Measurements from ENCODE around the gene ITSN1. TPM values are rescaled to one million over a fixed set of nuclear protein-coding genes. Genes with fewer than 3 reads are reported as not detected.

ITSN1 gene
- total and polyA plus RNA-seq, 2 experiments from 2014 or later: 77.9 to 95.7 TPM

DNA sequence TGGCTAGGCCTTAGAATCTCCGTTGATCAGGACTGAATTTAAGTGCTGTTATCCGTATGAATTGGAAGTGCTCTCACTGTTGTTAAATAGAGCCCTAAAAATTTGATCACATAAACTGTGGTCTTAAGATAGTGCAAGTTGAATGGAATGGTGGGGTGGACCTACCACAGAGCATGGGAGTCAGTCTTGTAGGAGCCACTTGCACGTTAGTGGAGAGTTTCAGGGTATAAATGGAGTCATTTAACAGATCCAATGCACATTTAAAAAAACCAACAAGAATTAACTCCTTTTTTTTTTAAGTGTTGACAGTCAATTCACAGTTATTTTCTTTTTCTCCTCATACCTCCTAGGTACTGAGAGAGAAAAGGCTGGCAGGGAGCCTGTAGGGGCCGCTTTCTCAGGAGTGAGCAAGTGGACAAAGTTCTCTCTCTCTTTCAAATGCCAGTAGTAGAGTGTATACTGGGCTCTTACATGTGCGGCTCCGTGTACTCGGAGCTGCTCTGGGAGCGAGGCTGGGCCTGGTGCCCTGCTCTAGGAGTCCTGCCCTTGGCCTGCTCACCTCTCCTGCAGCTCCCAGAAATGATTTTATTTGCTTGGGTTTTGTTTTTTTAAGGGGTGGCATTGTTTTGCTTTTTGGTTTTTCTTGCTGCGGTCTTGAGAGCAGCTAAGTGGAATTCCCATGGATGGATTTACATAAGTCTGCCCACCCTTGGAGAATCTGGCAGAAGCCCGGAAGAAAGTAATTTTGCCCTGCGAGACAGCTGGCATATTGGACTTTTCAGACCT lies 182.0 kb downstream of the ITSN1 start (continued):
- TF ChIP-seq, protein P1, sequence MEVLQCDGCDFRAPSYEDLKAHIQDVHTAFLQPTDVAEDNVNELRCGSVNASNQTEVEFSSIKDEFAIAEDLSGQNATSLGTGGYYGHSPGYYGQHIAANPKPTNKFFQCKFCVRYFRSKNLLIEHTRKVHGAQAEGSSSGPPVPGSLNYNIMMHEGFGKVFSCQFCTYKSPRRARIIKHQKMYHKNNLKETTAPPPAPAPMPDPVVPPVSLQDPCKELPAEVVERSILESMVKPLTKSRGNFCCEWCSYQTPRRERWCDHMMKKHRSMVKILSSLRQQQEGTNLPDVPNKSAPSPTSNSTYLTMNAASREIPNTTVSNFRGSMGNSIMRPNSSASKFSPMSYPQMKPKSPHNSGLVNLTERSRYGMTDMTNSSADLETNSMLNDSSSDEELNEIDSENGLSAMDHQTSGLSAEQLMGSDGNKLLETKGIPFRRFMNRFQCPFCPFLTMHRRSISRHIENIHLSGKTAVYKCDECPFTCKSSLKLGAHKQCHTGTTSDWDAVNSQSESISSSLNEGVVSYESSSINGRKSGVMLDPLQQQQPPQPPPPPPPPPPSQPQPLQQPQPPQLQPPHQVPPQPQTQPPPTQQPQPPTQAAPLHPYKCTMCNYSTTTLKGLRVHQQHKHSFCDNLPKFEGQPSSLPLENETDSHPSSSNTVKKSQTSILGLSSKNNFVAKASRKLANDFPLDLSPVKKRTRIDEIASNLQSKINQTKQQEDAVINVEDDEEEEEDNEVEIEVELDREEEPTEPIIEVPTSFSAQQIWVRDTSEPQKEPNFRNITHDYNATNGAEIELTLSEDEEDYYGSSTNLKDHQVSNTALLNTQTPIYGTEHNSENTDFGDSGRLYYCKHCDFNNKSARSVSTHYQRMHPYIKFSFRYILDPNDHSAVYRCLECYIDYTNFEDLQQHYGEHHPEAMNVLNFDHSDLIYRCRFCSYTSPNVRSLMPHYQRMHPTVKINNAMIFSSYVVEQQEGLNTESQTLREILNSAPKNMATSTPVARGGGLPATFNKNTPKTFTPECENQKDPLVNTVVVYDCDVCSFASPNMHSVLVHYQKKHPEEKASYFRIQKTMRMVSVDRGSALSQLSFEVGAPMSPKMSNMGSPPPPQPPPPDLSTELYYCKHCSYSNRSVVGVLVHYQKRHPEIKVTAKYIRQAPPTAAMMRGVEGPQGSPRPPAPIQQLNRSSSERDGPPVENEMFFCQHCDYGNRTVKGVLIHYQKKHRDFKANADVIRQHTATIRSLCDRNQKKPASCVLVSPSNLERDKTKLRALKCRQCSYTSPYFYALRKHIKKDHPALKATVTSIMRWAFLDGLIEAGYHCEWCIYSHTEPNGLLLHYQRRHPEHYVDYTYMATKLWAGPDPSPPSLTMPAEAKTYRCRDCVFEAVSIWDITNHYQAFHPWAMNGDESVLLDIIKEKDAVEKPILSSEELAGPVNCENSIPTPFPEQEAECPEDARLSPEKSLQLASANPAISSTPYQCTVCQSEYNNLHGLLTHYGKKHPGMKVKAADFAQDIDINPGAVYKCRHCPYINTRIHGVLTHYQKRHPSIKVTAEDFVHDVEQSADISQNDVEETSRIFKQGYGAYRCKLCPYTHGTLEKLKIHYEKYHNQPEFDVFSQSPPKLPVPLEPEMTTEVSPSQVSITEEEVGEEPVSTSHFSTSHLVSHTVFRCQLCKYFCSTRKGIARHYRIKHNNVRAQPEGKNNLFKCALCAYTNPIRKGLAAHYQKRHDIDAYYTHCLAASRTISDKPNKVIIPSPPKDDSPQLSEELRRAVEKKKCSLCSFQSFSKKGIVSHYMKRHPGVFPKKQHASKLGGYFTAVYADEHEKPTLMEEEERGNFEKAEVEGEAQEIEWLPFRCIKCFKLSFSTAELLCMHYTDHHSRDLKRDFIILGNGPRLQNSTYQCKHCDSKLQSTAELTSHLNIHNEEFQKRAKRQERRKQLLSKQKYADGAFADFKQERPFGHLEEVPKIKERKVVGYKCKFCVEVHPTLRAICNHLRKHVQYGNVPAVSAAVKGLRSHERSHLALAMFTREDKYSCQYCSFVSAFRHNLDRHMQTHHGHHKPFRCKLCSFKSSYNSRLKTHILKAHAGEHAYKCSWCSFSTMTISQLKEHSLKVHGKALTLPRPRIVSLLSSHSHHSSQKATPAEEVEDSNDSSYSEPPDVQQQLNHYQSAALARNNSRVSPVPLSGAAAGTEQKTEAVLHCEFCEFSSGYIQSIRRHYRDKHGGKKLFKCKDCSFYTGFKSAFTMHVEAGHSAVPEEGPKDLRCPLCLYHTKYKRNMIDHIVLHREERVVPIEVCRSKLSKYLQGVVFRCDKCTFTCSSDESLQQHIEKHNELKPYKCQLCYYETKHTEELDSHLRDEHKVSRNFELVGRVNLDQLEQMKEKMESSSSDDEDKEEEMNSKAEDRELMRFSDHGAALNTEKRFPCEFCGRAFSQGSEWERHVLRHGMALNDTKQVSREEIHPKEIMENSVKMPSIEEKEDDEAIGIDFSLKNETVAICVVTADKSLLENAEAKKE (CRISPR knock-in tag; IDR thresholded peaks at IDR 0.05): no peak
- TF ChIP-seq, protein P2, sequence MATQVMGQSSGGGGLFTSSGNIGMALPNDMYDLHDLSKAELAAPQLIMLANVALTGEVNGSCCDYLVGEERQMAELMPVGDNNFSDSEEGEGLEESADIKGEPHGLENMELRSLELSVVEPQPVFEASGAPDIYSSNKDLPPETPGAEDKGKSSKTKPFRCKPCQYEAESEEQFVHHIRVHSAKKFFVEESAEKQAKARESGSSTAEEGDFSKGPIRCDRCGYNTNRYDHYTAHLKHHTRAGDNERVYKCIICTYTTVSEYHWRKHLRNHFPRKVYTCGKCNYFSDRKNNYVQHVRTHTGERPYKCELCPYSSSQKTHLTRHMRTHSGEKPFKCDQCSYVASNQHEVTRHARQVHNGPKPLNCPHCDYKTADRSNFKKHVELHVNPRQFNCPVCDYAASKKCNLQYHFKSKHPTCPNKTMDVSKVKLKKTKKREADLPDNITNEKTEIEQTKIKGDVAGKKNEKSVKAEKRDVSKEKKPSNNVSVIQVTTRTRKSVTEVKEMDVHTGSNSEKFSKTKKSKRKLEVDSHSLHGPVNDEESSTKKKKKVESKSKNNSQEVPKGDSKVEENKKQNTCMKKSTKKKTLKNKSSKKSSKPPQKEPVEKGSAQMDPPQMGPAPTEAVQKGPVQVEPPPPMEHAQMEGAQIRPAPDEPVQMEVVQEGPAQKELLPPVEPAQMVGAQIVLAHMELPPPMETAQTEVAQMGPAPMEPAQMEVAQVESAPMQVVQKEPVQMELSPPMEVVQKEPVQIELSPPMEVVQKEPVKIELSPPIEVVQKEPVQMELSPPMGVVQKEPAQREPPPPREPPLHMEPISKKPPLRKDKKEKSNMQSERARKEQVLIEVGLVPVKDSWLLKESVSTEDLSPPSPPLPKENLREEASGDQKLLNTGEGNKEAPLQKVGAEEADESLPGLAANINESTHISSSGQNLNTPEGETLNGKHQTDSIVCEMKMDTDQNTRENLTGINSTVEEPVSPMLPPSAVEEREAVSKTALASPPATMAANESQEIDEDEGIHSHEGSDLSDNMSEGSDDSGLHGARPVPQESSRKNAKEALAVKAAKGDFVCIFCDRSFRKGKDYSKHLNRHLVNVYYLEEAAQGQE (IDR thresholded peaks at IDR 0.05; ENCODE audit: unreplicated experiment): no peak

DNA sequence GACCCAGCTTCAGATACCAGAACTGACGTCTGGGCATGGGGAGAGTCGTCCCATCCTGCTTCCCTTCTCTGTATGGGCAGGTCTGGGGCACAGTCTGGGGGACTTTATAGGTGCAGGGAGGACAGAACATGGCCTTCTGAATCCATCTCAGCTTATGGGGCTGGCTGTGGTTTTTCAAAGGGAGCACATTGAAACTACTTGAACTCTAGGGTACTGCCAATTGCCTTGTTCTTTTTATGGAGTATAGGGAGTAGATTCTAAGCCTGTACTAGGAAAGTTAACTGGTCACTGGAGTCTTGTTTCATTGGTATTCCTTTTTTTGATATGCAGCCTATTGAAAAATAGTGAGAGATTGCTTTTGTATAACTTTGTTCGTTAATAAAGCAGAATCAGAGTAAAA lies 183.1 kb downstream of the ITSN1 start:
- H3K27me3 ChIP-seq (ENCODE audit: insufficient read depth): no peaks in the 10 kb centered on the region
- H3K4me3 ChIP-seq: no peak overlapping the region
- H3K27ac Mint-ChIP-seq: no peak overlapping the region; the same call in 1 of the 2 replicates
- 0 out of 2 replicates have a peak, but pooled peaks cover 3% of the 10 kb centered on the region for H4K20me1 ChIP-seq (replicated peaks; ENCODE audit: insufficient read depth)
- no peaks in the 10 kb centered on the region for H3K27me3 Mint-ChIP-seq (ENCODE audit: insufficient read depth, low read depth, poor library complexity)
- no peak overlapping the region for H3K4me2 ChIP-seq
- H3K9me2 ChIP-seq (ENCODE audit: insufficient read depth): no peaks in the 10 kb centered on the region
- H3K4me3 Mint-ChIP-seq: no peak overlapping the region
- no peaks in the 10 kb centered on the region for H3K4me1 ChIP-seq (ENCODE audit: insufficient read depth)
- ATAC-seq (no peak), DNase-seq (ENCODE audit: low spot score) (no peak)
- peaks cover 4% of the 10 kb centered on the region; the same call in 1 of the 2 replicates for H3K36me3 ChIP-seq (ENCODE audit: insufficient read depth)
- peaks cover 12% of the 10 kb centered on the region for H3K36me3 Mint-ChIP-seq (ENCODE audit: low read depth)
- H3K4me1 Mint-ChIP-seq: peaks cover 2% of the 10 kb centered on the region; the same call in 1 of the 3 replicates
- H2AFZ ChIP-seq: no peak overlapping the region
- 0 out of 2 replicates have a peak, but pooled peaks cover 6% of the 10 kb centered on the region for H3F3A ChIP-seq (replicated peaks; ENCODE audit: low read depth)
- H3K79me2 ChIP-seq (replicated peaks; ENCODE audit: insufficient read depth): no peaks in the 10 kb centered on the region
- H3K27ac ChIP-seq (ENCODE audit: low read depth): no peak overlapping the region
- H3K9me3 Mint-ChIP-seq: no peaks in the 10 kb centered on the region
- TF ChIP-seq, protein P2 (IDR thresholded peaks at IDR 0.05; ENCODE audit: unreplicated experiment): no peak
- TF ChIP-seq STAT1 (IDR thresholded peaks at IDR 0.05; ENCODE audit: unreplicated experiment) (no peak), NANOG (IDR thresholded peaks at IDR 0.05; ENCODE audit: borderline replicate concordance) (no peak), ZNF331 (CRISPR knock-in tag; IDR thresholded peaks at IDR 0.05; ENCODE audit: low read depth) (no peak), EZH2 (IDR thresholded peaks at IDR 0.05; ENCODE audit: low read depth, unreplicated experiment) (no peak)
- TF ChIP-seq, protein P3, sequence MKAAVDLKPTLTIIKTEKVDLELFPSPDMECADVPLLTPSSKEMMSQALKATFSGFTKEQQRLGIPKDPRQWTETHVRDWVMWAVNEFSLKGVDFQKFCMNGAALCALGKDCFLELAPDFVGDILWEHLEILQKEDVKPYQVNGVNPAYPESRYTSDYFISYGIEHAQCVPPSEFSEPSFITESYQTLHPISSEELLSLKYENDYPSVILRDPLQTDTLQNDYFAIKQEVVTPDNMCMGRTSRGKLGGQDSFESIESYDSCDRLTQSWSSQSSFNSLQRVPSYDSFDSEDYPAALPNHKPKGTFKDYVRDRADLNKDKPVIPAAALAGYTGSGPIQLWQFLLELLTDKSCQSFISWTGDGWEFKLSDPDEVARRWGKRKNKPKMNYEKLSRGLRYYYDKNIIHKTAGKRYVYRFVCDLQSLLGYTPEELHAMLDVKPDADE (IDR thresholded peaks at IDR 0.05): no peak
